ENCODE data around the gene GJD3. TPM values are rescaled to one million over a fixed set of nuclear protein-coding genes. Genes with fewer than 3 reads are reported as not detected.

The GJD3 gene
- total and polyA plus RNA-seq, 2 donors (not counting 1 experiment from before 2014, with no cell fraction given): not detected

- Histone ChIP-seq H3K36me3 (replicated peaks in 1 of 2; ENCODE audit: control extremely low read depth in 1 of 2, control insufficient read depth in 1 of 2, extremely low read depth in 1 of 2, insufficient read depth in 2 of 2, low read length in 1 of 2) (no peaks in the 10 kb centered on the region), H3K4me2 (replicated peaks; ENCODE audit: low read depth, low read length, poor library complexity, severe bottlenecking) (no peak overlapping the region), H2AFZ (ENCODE audit: insufficient read depth, low read depth, low read length, poor library complexity, severe bottlenecking) (no peak overlapping the region), H3K27me3 (replicated peaks in 1 of 4; ENCODE audit: control extremely low read depth in 1 of 4, control insufficient read depth in 3 of 4, insufficient read depth in 4 of 4, low read length in 3 of 4) (peaks cover 0 to 22% (median 8%) of the 10 kb centered on the region in 4 experiments), H3K4me3 (ENCODE audit: control extremely low read depth in 1 of 5, extremely low read depth in 1 of 5, insufficient read depth in 1 of 5, low read depth in 2 of 5, low read length in 4 of 5) (no peak overlapping the region), H3K27ac (ENCODE audit: low read length in 2 of 2) (no peak overlapping the region), H4K20me1 (ENCODE audit: control insufficient read depth, insufficient read depth, low read length, poor library complexity, severe bottlenecking) (no peaks in the 10 kb centered on the region), H3K9me3 (ENCODE audit: control extremely low read depth in 1 of 3, control insufficient read depth in 2 of 3, insufficient read depth in 1 of 3, low read length in 2 of 3) (peaks cover 0 to 9% (median 0%) of the 10 kb centered on the region in 3 donors), H3K4me1 (ENCODE audit: control insufficient read depth in 2 of 2, insufficient read depth in 2 of 2, low read length in 2 of 2) (peaks cover 12 to 13% of the 10 kb centered on the region in 2 donors), H3K79me2 (ENCODE audit: control insufficient read depth, insufficient read depth, low read length) (no peaks in the 10 kb centered on the region), H3K9ac (ENCODE audit: low read length) (no peak overlapping the region)
- 97% methylated on average over 11 of the region's 18 CpGs for WGBS (ENCODE audit: insufficient coverage)
- intact Hi-C loops (cut with micrococcal nuclease): no loop called here
- Mint-ChIP-seq H3K4me3 (no peak overlapping the region), H3K27me3 (peaks cover 4% of the 10 kb centered on the region), H3K9me3 (ENCODE audit: insufficient read depth) (no peaks in the 10 kb centered on the region), H3K4me1 (peaks cover 9% of the 10 kb centered on the region), H3K27ac (no peak overlapping the region)
- ChIA-PET CTCF (interaction anchor here (1.1 to 15.9 kb wide), 5 partner anchors 12 to 193 kb away, joined by 3 to 871 read pairs (median 52); partner anchors contain the start of genes CDC6, RARA and TOP2A), POLR2A (no interaction called here)
- no peak for DNase-seq
- TF ChIP-seq, protein P1, sequence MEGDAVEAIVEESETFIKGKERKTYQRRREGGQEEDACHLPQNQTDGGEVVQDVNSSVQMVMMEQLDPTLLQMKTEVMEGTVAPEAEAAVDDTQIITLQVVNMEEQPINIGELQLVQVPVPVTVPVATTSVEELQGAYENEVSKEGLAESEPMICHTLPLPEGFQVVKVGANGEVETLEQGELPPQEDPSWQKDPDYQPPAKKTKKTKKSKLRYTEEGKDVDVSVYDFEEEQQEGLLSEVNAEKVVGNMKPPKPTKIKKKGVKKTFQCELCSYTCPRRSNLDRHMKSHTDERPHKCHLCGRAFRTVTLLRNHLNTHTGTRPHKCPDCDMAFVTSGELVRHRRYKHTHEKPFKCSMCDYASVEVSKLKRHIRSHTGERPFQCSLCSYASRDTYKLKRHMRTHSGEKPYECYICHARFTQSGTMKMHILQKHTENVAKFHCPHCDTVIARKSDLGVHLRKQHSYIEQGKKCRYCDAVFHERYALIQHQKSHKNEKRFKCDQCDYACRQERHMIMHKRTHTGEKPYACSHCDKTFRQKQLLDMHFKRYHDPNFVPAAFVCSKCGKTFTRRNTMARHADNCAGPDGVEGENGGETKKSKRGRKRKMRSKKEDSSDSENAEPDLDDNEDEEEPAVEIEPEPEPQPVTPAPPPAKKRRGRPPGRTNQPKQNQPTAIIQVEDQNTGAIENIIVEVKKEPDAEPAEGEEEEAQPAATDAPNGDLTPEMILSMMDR (IDR thresholded peaks at IDR 0.05): no peak
- TF ChIP-seq EZH2 (IDR thresholded peaks at IDR 0.05; ENCODE audit: borderline replicate concordance, insufficient read depth, low read depth, low read length, poor library complexity, severe bottlenecking): no peak
- no peak for ATAC-seq (ENCODE audit: low read depth)
Measured at GRCh38 chr17:40366076-40366860, 1.7 kb upstream of the GJD3 start.

- POLR2A ChIA-PET: interaction anchor here (0.6 kb wide), 1 partner anchor 1910 kb away, joined by 4 read pairs; no protein-coding TSS in a partner anchor
- ATAC-seq (ENCODE audit: low read depth) (no peak), DNase-seq (no peak)
- Histone ChIP-seq H3K9ac (ENCODE audit: low read length) (no peak overlapping the region), H3K4me3 (ENCODE audit: control extremely low read depth in 1 of 5, extremely low read depth in 1 of 5, insufficient read depth in 1 of 5, low read depth in 2 of 5, low read length in 4 of 5) (no peak overlapping the region), H3K36me3 (replicated peaks in 1 of 2; ENCODE audit: control extremely low read depth in 1 of 2, control insufficient read depth in 1 of 2, extremely low read depth in 1 of 2, insufficient read depth in 2 of 2, low read length in 1 of 2) (no peaks in the 10 kb centered on the region), H3K9me3 (ENCODE audit: control extremely low read depth in 1 of 3, control insufficient read depth in 2 of 3, insufficient read depth in 1 of 3, low read length in 2 of 3) (peaks cover 0 to 6% (median 0%) of the 10 kb centered on the region in 3 donors), H3K4me1 (ENCODE audit: control insufficient read depth in 2 of 2, insufficient read depth in 2 of 2, low read length in 2 of 2) (peaks cover 12 to 13% of the 10 kb centered on the region in 2 donors), H3K27ac (ENCODE audit: low read length in 2 of 2) (no peak overlapping the region), H3K4me2 (replicated peaks; ENCODE audit: low read depth, low read length, poor library complexity, severe bottlenecking) (no peak overlapping the region), H4K20me1 (ENCODE audit: control insufficient read depth, insufficient read depth, low read length, poor library complexity, severe bottlenecking) (no peaks in the 10 kb centered on the region), H2AFZ (ENCODE audit: insufficient read depth, low read depth, low read length, poor library complexity, severe bottlenecking) (no peak overlapping the region), H3K79me2 (ENCODE audit: control insufficient read depth, insufficient read depth, low read length) (no peaks in the 10 kb centered on the region), H3K27me3 (replicated peaks in 1 of 4; ENCODE audit: control extremely low read depth in 1 of 4, control insufficient read depth in 3 of 4, insufficient read depth in 4 of 4, low read length in 3 of 4) (peaks cover 0 to 30% (median 8%) of the 10 kb centered on the region in 4 experiments)
- TF ChIP-seq EZH2 (IDR thresholded peaks at IDR 0.05; ENCODE audit: borderline replicate concordance, insufficient read depth, low read depth, low read length, poor library complexity, severe bottlenecking): no peak
- TF ChIP-seq, protein P1 (IDR thresholded peaks at IDR 0.05): no peak
- H3K27ac Mint-ChIP-seq: no peak overlapping the region
- CTCF ChIA-PET: interaction anchor here (0.7 to 15.9 kb wide), 9 partner anchors 11 to 262 kb away, joined by 3 to 871 read pairs (median 4); partner anchors contain the start of genes CDC6, RARA and TOP2A
- WGBS (ENCODE audit: insufficient coverage): 91% methylated on average over 8 of the region's 9 CpGs
- peaks cover 12% of the 10 kb centered on the region for H3K27me3 Mint-ChIP-seq
- no peak overlapping the region for H3K4me3 Mint-ChIP-seq
- peaks cover 7% of the 10 kb centered on the region for H3K4me1 Mint-ChIP-seq
- no peaks in the 10 kb centered on the region for H3K9me3 Mint-ChIP-seq (ENCODE audit: insufficient read depth)
- intact Hi-C loops (cut with micrococcal nuclease): loop anchor here (5.0 kb wide), 1 partner anchor 252 kb away; no protein-coding TSS in a partner anchor
Measured at GRCh38 chr17:40364906-40365305, 369 bp upstream of the GJD3 start.

Measured in B cell (primary cell).